Heart right ventricle (tissue), 16 donors: ENCODE results near the gene ZNF217. TPM values are rescaled to one million over a fixed set of nuclear protein-coding genes. Genes with fewer than 3 reads are reported as not detected.
"Not testable (repeated sequence)": the region's sequence is repeated elsewhere in the genome, so short reads cannot be mapped to it uniquely, and the experiment has no call there.

Experiments
- ATAC-seq, 8 donors: fragments of 200-7000 bp; cut with Tn5 transposase; one replicate each; pipeline ENCODE4 v1.9.1; 2020; ENCODE audit warnings: mild to moderate bottlenecking in 8 of 8, moderate library complexity in 8 of 8, moderate number of reproducible peaks in 1 of 8
- DNase-seq, 2 donors: peaks; one replicate each; pipeline ENCODE4 v3.0.0-alpha.2; 2020
- H3K27ac ChIP-seq, 10 donors: fragments of 200-600 bp; sonication (generic) in 2 of 10; one replicate each; pipeline versions ENCODE4 v1.5.0 to v1.8.0; 2020 to 2022; ENCODE audit warnings: mild to moderate bottlenecking in 3 of 10
- H3K27me3 ChIP-seq, 7 donors: fragments of 200-600 bp; one replicate each; pipeline ENCODE4 v1.8.0; 2021 to 2022; ENCODE audit warnings: mild to moderate bottlenecking in 2 of 7
- H3K36me3 ChIP-seq, 9 donors: fragments of 200-600 bp; sonication (generic) in 1 of 9; one replicate each; pipeline versions ENCODE4 v1.5.0 to v1.8.0; 2020 to 2022; ENCODE audit warnings: mild to moderate bottlenecking in 2 of 9
- H3K4me1 ChIP-seq, 9 donors: fragments of 200-600 bp; sonication (generic) in 1 of 9; one replicate each; pipeline versions ENCODE4 v1.5.0 to v1.8.0; 2020 to 2022; ENCODE audit warnings: mild to moderate bottlenecking in 4 of 9
- H3K4me3 ChIP-seq, 10 donors: fragments of 200-600 bp; sonication (generic) in 2 of 10; one replicate each; pipeline versions ENCODE4 v1.5.0 to v1.8.0; 2020 to 2022; ENCODE audit warnings: mild to moderate bottlenecking in 7 of 10, moderate library complexity in 2 of 10
- H3K9me3 ChIP-seq, 11 donors: fragments of 200-600 bp in 10 of 11; sonication (generic) in 2 of 11; one replicate each; pipeline versions ENCODE4 v1.5.0 to v1.8.0; 2013 to 2022; ENCODE audit warnings: mild to moderate bottlenecking in 2 of 11, control low read depth in 1 of 11, moderate library complexity in 1 of 11
- WGBS, 2 donors: extraction: QIAGEN DNeasy Blood & Tissue Kit; methylation state at CpG; one replicate each; pipeline ENCODE4 v1.1.7; 2013; ENCODE audit warnings: inconsistent platforms in 1 of 2; 5-methylcytosine and 5-hydroxymethylcytosine counted together
- intact Hi-C, 10 donors: fragments of 100-400 bp; cut with DNase I; formaldehyde crosslinking; loops; one replicate each; pipeline versions ENCODE4 v1.11.1 to v1.14.2; 2022
- polyA plus RNA-seq, 2 donors: library from polyadenylated mRNA; stranded (reverse); fragments of 200-250 nt; gene quantifications; one replicate each; pipeline ENCODE4 v1.2.3, GENCODE V29; 2013
- total RNA-seq, 10 donors: library from RNA; stranded (reverse); fragmentation: NEBNext Ultra II Directional in 3 of 10; extraction: Animal tissue kit (Norgen Biotek cat#: 25700) in 3 of 10; gene quantifications; one replicate each; pipeline versions ENCODE4 v1.2.1 to v1.2.4, GENCODE V29; 2021 to 2023
- TF ChIP-seq, protein P1 (sequence below), 9 donors: fragments of 200-600 bp; sonication (generic) in 2 of 9; IDR thresholded peaks; one replicate each; pipeline versions ENCODE4 v1.5.0 to v1.8.0; 2021 to 2022; ENCODE audit warnings: antibody characterized with exemption in 9 of 9, mild to moderate bottlenecking in 5 of 9, moderate library complexity in 1 of 9
- donor health status: Arrhythmogenic right ventricular cardiomyopathy.
- donor health status: ischemic (EF 13 %, LVEDD 7.1; RV severe dilation, severe dysfunction).
- donor health status: healthy with polysubstance abuse.
- donor health status: DM: no; HTN: yes; CAD: no.
- donor health status: DM: no; HTN: no; CAD: no.
- donor health status: ischemic (EF 25% LVEDD 6.9; RV normal size, moderate dysfunction).
- donor health status: ischemic (EF 25% LVEDD 5.7; RV mildly dilated, moderate dysfunction).
- donor health status: healthy.
- donor health status: DM: yes; HTN: yes; CAD: no.
- donor health status: Ischemic cardiomyopathy.
- donor health status: ischemic (EF 35%, LVEDD 5.7; RV mildly dilated, moderate dysfunction).
- donor health status: nonischemic (EF 11% LVEDD 7.7; RV severe dilation, severe dysfunction).
- donor health status: DM: yes; HTN: yes; CAD: no.
- donor health status: PGD.
- donor health status: ischemic (EF 29% LVEDD 5.4; RV normal size, mild dysfunction).
- donor health status: nonischemic (EF 23%, LVEDD 6.1; RV moderate dilation, normal function).

ZNF217 gene
- total and polyA plus RNA-seq, 12 donors = 3.3 to 18.4 (median 8.2) TPM

DNA sequence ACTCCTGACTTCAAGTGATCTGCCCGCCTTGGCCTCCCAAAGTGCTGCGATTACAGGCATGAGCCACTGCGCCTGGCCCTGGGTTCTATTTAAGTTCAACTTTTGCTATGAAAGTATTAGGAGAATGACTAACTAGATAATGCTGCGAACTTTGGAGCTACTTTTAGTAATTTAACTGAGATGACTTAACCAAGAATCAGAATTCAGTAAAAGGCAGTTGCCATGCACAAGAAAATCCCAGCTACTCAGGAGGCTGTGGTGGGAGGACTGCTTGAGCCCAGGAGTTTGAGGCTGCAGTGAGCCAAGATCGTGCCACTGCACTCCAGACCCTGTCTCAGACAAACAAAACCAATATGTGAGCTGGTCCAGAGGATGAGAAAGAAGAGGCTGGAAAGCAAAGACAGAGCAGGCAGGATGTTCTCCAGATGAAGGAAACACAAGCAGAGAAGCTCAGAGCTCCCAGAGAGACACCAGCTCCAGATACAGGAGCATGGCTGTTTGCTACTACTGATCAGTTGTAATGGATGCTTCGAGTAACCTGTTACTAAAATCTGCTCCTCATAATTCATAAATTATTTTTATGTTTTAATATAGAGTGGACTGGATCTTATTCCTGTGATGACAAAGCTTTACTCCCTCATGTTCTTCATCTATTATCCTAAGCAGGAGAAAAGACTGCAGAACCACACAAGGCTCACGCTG is 23.9 kb downstream of the ZNF217 start:
- intact Hi-C loops = loop anchor here in 5 of 10 donors (5.0 to 10.0 kb wide), 6 partner anchors 165 to 635 kb away; partner anchors contain the start of gene PFDN4 (in 1 of the 5)
- Histone ChIP-seq H3K27ac (no peak overlapping the region), H3K4me1 (peaks cover 0 to 31% (median 6%) of the 10 kb centered on the region in 9 donors), H3K9me3 (no peaks in the 10 kb centered on the region), H3K4me3 (no peak overlapping the region), H3K27me3 (no peaks in the 10 kb centered on the region), H3K36me3 (peaks cover 0 to 100% (median 30%) of the 10 kb centered on the region in 9 donors)
- ATAC-seq (no peak), DNase-seq (no peak)
- WGBS, 2 donors = 94% methylated on average over 7 of the region's 7 CpGs
- TF ChIP-seq, protein P1, sequence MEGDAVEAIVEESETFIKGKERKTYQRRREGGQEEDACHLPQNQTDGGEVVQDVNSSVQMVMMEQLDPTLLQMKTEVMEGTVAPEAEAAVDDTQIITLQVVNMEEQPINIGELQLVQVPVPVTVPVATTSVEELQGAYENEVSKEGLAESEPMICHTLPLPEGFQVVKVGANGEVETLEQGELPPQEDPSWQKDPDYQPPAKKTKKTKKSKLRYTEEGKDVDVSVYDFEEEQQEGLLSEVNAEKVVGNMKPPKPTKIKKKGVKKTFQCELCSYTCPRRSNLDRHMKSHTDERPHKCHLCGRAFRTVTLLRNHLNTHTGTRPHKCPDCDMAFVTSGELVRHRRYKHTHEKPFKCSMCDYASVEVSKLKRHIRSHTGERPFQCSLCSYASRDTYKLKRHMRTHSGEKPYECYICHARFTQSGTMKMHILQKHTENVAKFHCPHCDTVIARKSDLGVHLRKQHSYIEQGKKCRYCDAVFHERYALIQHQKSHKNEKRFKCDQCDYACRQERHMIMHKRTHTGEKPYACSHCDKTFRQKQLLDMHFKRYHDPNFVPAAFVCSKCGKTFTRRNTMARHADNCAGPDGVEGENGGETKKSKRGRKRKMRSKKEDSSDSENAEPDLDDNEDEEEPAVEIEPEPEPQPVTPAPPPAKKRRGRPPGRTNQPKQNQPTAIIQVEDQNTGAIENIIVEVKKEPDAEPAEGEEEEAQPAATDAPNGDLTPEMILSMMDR (IDR thresholded peaks at IDR 0.05) = no peak

DNA sequence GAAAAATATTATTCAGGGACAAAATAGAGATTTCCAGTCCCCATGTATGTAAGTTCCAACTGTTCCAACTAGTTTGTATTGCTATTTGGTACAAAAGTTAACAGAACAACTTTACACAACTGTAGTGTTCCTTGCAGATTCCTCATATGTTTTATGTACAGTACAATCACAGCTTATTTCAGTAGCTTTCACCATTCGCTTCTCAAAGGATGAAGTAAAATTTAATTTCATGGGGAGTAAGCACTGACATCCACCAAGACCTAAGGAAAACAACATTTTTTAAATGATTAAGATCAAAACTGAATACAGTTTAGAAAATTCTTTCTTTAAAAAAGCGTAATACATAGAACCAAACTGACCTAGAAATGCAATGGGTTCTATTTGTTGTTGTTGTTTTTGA is 24.6 kb downstream of the ZNF217 start:
- Histone ChIP-seq H3K27ac (no peak overlapping the region), H3K9me3 (no peaks in the 10 kb centered on the region), H3K4me3 (no peak overlapping the region), H3K36me3 (peaks cover 0 to 98% (median 24%) of the 10 kb centered on the region in 9 donors), H3K27me3 (no peaks in the 10 kb centered on the region), H3K4me1 (peaks cover 0 to 25% (median 6%) of the 10 kb centered on the region in 9 donors)
- no peak for ATAC-seq
- TF ChIP-seq, protein P1 (IDR thresholded peaks at IDR 0.05) = no peak
- no peak for DNase-seq
- intact Hi-C loops = no loop called here
- 96 to 99% methylated on average over 2 of the region's 2 CpGs for WGBS, 2 donors

DNA sequence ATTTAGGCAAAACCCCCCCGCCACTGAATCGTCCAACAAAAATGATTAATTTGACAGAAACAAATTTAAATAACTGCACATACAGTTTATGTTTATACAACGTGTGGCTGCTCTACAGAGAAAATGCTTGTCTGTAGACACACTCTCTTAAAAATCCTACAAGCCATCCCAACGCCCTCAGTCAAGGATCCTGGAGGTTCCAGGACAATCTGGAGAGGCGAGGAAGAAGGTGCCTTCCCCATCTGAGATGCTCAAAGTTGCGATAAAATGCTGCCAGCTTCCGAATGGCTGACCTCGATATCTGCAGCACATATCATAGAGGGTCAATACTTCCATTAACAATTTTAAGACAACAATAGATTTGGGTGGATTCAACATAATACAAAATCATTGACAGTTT is 25.3 kb downstream of the ZNF217 start:
- peaks cover 0 to 21% (median 6%) of the 10 kb centered on the region in 9 donors for H3K4me1 ChIP-seq
- H3K36me3 ChIP-seq = peaks cover 0 to 92% (median 18%) of the 10 kb centered on the region in 9 donors
- no peak overlapping the region for H3K27ac ChIP-seq
- no peaks in the 10 kb centered on the region for H3K9me3 ChIP-seq
- no peaks in the 10 kb centered on the region for H3K27me3 ChIP-seq
- TF ChIP-seq, protein P1 (IDR thresholded peaks at IDR 0.05) = no peak
- intact Hi-C loops = no loop called here
- no peak overlapping the region for H3K4me3 ChIP-seq
- 92 to 94% methylated on average over 8 of the region's 8 CpGs for WGBS, 2 donors
- ATAC-seq (no peak), DNase-seq (no peak)

DNA sequence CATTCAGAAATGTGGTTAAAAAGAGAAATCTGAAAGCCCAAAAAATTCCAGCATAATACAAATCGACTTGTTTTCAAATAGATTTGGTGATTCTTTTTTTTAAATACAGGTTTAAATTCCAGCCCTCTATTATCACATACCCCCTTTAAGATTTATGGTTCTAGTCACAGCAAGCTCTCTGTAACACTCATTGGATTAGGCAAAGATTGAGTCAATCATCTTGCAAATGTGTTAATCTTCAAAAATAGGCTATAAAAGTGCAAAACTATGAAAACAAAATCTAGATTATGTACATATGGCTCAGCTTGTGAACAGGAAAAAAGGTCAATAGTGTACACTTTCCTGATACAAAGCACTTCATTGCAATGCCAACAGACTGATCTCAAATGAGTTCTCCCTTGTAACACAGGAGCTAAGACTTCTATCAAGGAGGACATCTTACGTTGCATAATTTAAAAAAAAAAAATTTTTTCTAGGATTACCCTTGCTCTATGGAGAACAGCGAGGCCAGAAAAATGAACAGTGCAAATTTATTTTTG is 26.2 kb downstream of the ZNF217 start:
- Histone ChIP-seq H3K9me3 (no peaks in the 10 kb centered on the region), H3K4me1 (peaks cover 0 to 12% (median under 1%) of the 10 kb centered on the region in 9 donors), H3K27me3 (no peaks in the 10 kb centered on the region), H3K36me3 (peaks cover 0 to 82% (median 18%) of the 10 kb centered on the region in 9 donors), H3K4me3 (no peak overlapping the region), H3K27ac (no peak overlapping the region)
- intact Hi-C loops = no loop called here
- no peak for ATAC-seq
- DNase-seq = no peak
- TF ChIP-seq, protein P1 (IDR thresholded peaks at IDR 0.05) = no peak
- WGBS, 2 donors = 95% methylated on average over 3 of the region's 3 CpGs

DNA sequence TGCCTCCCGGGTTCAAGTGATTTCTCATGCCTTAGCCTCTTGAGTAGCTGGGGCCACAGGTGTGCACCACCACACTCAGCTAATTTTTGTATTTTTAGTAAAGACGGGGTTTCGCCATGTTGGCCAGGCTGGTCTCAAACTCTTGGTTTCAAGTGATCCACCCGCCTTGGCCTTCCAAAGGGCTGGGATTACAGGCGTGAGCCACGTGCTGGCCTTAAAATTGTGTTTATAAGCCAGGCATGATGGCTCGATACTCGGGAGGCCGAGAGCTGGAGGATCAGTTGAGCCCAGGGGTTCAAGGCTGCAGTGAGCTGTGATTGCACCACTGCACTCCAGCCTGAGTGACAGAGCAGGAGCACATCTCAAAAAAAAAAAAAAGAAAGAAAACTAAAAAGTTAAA is 27.0 kb downstream of the ZNF217 start:
- DNase-seq, H3K4me1 ChIP-seq, intact Hi-C loops, H3K27me3 ChIP-seq, ATAC-seq, H3K27ac ChIP-seq, H3K9me3 ChIP-seq, H3K4me3 ChIP-seq: not testable (repeated sequence)
- WGBS, 2 donors = 96 to 98% methylated on average over 9 of the region's 9 CpGs
- H3K36me3 ChIP-seq = peaks cover 0 to 74% (median 18%) of the 10 kb centered on the region in 9 donors
